ENCODE results near the gene METTL13. TPM values are rescaled to one million over a fixed set of nuclear protein-coding genes. Genes with fewer than 3 reads are reported as not detected.

METTL13 gene
- total and polyA plus RNA-seq, 11 donors = 5.0 to 29.2 (median 14.8) TPM

GRCh38 chr1:171794085-171794484 lies 12.6 kb downstream of the METTL13 start:
- DNase-seq (no peak), ATAC-seq (no peak)
- no peak overlapping the region for H3K27ac ChIP-seq
- no peak overlapping the region for H3K4me3 ChIP-seq
- H3K9me3 ChIP-seq = no peaks in the 10 kb centered on the region
- no peaks in the 10 kb centered on the region for H3K27me3 ChIP-seq
- peaks cover 0 to 2% (median 0%) of the 10 kb centered on the region in 12 donors for H3K4me1 ChIP-seq
- no peak for TF ChIP-seq CTCF (IDR thresholded peaks at IDR 0.05)
- 81 to 95% (median 93%) methylated on average over 4 of the region's 4 CpGs for WGBS, 4 donors
- intact Hi-C loops (cut with DNase I) = no loop called here
- H3K36me3 ChIP-seq = peaks cover 0 to 98% (median 91%) of the 10 kb centered on the region in 9 donors

GRCh38 chr1:171796592-171796991 lies 15.1 kb downstream of the METTL13 start:
- ATAC-seq (no peak), DNase-seq (no peak)
- Histone ChIP-seq H3K27ac (no peak overlapping the region), H3K4me1 (peaks cover 0 to 6% (median 0%) of the 10 kb centered on the region in 12 donors), H3K4me3 (no peak overlapping the region), H3K9me3 (no peaks in the 10 kb centered on the region), H3K27me3 (no peaks in the 10 kb centered on the region), H3K36me3 (peaks cover 0 to 73% (median 66%) of the 10 kb centered on the region in 9 donors)
- TF ChIP-seq CTCF (IDR thresholded peaks at IDR 0.05) (no peak), POLR2A (IDR thresholded peaks at IDR 0.05) (no peak)
- WGBS, 4 donors = 91 to 94% (median 91%) methylated on average over 5 of the region's 5 CpGs
- intact Hi-C loops (cut with DNase I) = no loop called here

GRCh38 chr1:171798311-171798710 lies 16.9 kb downstream of the METTL13 start:
- Histone ChIP-seq H3K4me3 (no peak overlapping the region), H3K27me3 (no peaks in the 10 kb centered on the region), H3K27ac (no peak overlapping the region), H3K36me3 (peaks cover 0 to 56% (median 49%) of the 10 kb centered on the region in 9 donors), H3K4me1 (peaks cover 0 to 20% (median 3%) of the 10 kb centered on the region in 12 donors), H3K9me3 (no peaks in the 10 kb centered on the region)
- TF ChIP-seq CTCF (IDR thresholded peaks at IDR 0.05) (no peak), POLR2A (IDR thresholded peaks at IDR 0.05) (no peak)
- intact Hi-C loops (cut with DNase I) = no loop called here
- WGBS, 4 donors = 89 to 93% (median 91%) methylated on average over 3 of the region's 3 CpGs
- no peak for ATAC-seq
- DNase-seq = no peak

GRCh38 chr1:171798765-171799164 lies 17.3 kb downstream of the METTL13 start:
- no peak for ATAC-seq
- H3K9me3 ChIP-seq = no peaks in the 10 kb centered on the region
- no peak overlapping the region for H3K27ac ChIP-seq
- H3K4me1 ChIP-seq = peaks cover 0 to 25% (median 6%) of the 10 kb centered on the region in 12 donors
- DNase-seq = no peak
- 82 to 91% (median 86%) methylated on average over 3 of the region's 3 CpGs for WGBS, 4 donors
- H3K4me3 ChIP-seq = no peak overlapping the region
- peaks cover 0 to 51% (median 45%) of the 10 kb centered on the region in 9 donors for H3K36me3 ChIP-seq
- no peaks in the 10 kb centered on the region for H3K27me3 ChIP-seq
- no peak for TF ChIP-seq CTCF (IDR thresholded peaks at IDR 0.05)
- TF ChIP-seq POLR2A (IDR thresholded peaks at IDR 0.05) = no peak
- intact Hi-C loops (cut with DNase I) = no loop called here
